H1 (cell line): ENCODE data around the gene PDCL3. TPM values are rescaled to one million over a fixed set of nuclear protein-coding genes. Genes with fewer than 3 reads are reported as not detected.

Source experiments
- CTCF ChIA-PET: fragments of 300-600 bp; sonication (Branson Sonifier 250); formaldehyde crosslinking; loops from one replicate; lab custom pipeline; 2021; ENCODE audit not compliant: partially characterized antibody; lab: Charles Lee
- POLR2A ChIA-PET: fragments of 300-600 bp; sonication (Branson Sonifier 250); formaldehyde crosslinking; loops from one replicate; lab custom pipeline; 2021; ENCODE audit warnings: inconsistent platforms; ENCODE audit not compliant: partially characterized antibody; lab: Charles Lee
- DNase-seq, 2 experiments: peaks; one replicate each; pipeline versions ENCODE4 v3.0.0 to v3.0.0-alpha.2; 2010 to 2022; ENCODE audit warnings: low spot score in 2 of 2, low read depth in 1 of 2, mixed read lengths in 1 of 2
- FAIRE-seq: peaks from 2 replicates; lab custom pipeline; 2011; peaks lifted over from hg19 to GRCh38; lab: Jason Lieb, UNC
- H2AFZ ChIP-seq: 2 replicates; pipeline ENCODE4 v1.8.1; 2012; ENCODE audit warnings: low read length, inconsistent platforms
- H2AK5ac ChIP-seq: 2 replicates; pipeline ENCODE4 v1.6.1; 2013; ENCODE audit warnings: low read depth, low read length
- H2BK120ac ChIP-seq: replicated peaks from 2 replicates; pipeline ENCODE3; 2013; ENCODE audit warnings: low read depth, low read length, inconsistent platforms
- H2BK12ac ChIP-seq: 2 replicates; pipeline ENCODE4 v1.6.1; 2013; ENCODE audit warnings: low read depth, low read length
- H2BK15ac ChIP-seq: 2 replicates; pipeline ENCODE4 v1.6.1; 2013; ENCODE audit warnings: low read length
- H2BK20ac ChIP-seq: 2 replicates; pipeline ENCODE4 v1.6.1; 2013; ENCODE audit warnings: low read length
- H2BK5ac ChIP-seq: 2 replicates; pipeline ENCODE4 v1.6.1; 2013; ENCODE audit warnings: low read depth, low read length
- H3K14ac ChIP-seq: 2 replicates; pipeline ENCODE4 v1.6.1; 2013; ENCODE audit warnings: inconsistent platforms; ENCODE audit not compliant: insufficient read length
- H3K18ac ChIP-seq: 2 replicates; pipeline ENCODE4 v1.6.1; 2013; ENCODE audit warnings: low read length; ENCODE audit errors: extremely low read depth
- H3K23ac ChIP-seq: 2 replicates; pipeline ENCODE4 v1.6.1; 2013; ENCODE audit warnings: inconsistent platforms; ENCODE audit not compliant: insufficient read length
- H3K23me2 ChIP-seq: 2 replicates; pipeline ENCODE4 v1.6.1; 2013; ENCODE audit warnings: low read depth, low read length
- H3K27ac ChIP-seq: 2 replicates; pipeline ENCODE4 v1.6.1; 2011; ENCODE audit warnings: low read depth, low read length, inconsistent platforms
- H3K27me3 ChIP-seq, 4 experiments: replicated peaks in 1 of 4; 1 replicate in 1 of 4; 2 replicates in 3 of 4; pipeline versions ENCODE4 v1.6.1 to v1.8.1; 2011 to 2013; ENCODE audit warnings: low read length in 3 of 4, mild to moderate bottlenecking in 3 of 4, inconsistent platforms in 2 of 4, mixed read lengths in 2 of 4, moderate library complexity in 1 of 4; ENCODE audit not compliant: control insufficient read depth in 3 of 4, insufficient read depth in 3 of 4; ENCODE audit errors: extremely low read depth in 1 of 4
- H3K36me3 ChIP-seq, 4 experiments: 2 replicates each; pipeline versions ENCODE4 v1.6.1 to v1.8.1; 2011 to 2013; ENCODE audit warnings: mild to moderate bottlenecking in 4 of 4, low read length in 3 of 4, moderate library complexity in 2 of 4, control low read depth in 1 of 4, inconsistent platforms in 1 of 4; ENCODE audit not compliant: insufficient read depth in 4 of 4, control insufficient read depth in 2 of 4
- H3K4ac ChIP-seq: replicated peaks from 2 replicates; pipeline ENCODE3; 2013; ENCODE audit warnings: low read length, low read depth, mixed read lengths, inconsistent platforms; ENCODE audit not compliant: insufficient read length
- H3K4me1 ChIP-seq, 4 experiments: replicated peaks in 1 of 4; 1 replicate in 1 of 4; 2 replicates in 3 of 4; pipeline versions ENCODE4 v1.6.1 to v1.8.1; 2011 to 2013; ENCODE audit warnings: low read length in 3 of 4, inconsistent platforms in 2 of 4, mixed read lengths in 1 of 4; ENCODE audit not compliant: insufficient read depth in 4 of 4, control insufficient read depth in 3 of 4
- H3K4me2 ChIP-seq, 2 experiments: 2 replicates each; pipeline versions ENCODE4 v1.6.1 to v1.8.1; 2011 to 2013; ENCODE audit warnings: low read depth in 2 of 2, low read length in 2 of 2, control low read depth in 1 of 2, inconsistent platforms in 1 of 2, mild to moderate bottlenecking in 1 of 2; ENCODE audit not compliant: insufficient read depth in 1 of 2
- H3K4me3 ChIP-seq, 4 experiments: fragments of 200-600, 300-600 bp in 1 of 4; sonication (generic), shearing (Covaris generic), sonication (Bioruptor Twin) in 1 of 4; 2 replicates each; pipeline versions ENCODE4 v1.5.1 to v1.8.1; 2011 to 2016; ENCODE audit warnings: low read length in 4 of 4, low read depth in 3 of 4, control low read depth in 2 of 4, inconsistent platforms in 2 of 4, mild to moderate bottlenecking in 2 of 4, mixed read lengths in 1 of 4, moderate library complexity in 1 of 4; ENCODE audit not compliant: insufficient read depth in 2 of 4; ENCODE audit errors: extremely low read depth in 1 of 4
- H3K56ac ChIP-seq: replicated peaks from 2 replicates; pipeline ENCODE3; 2013; ENCODE audit warnings: low read depth, mild to moderate bottlenecking, mixed read lengths, low read length, inconsistent platforms; ENCODE audit not compliant: insufficient read length
- H3K79me1 ChIP-seq: 2 replicates; pipeline ENCODE4 v1.6.1; 2013; ENCODE audit warnings: low read depth, low read length, control low read depth
- H3K79me2 ChIP-seq, 2 experiments: 2 replicates each; pipeline versions ENCODE4 v1.6.1 to v1.8.1; 2012 to 2013; ENCODE audit warnings: low read length in 2 of 2, mild to moderate bottlenecking in 2 of 2, inconsistent platforms in 1 of 2; ENCODE audit not compliant: insufficient read depth in 2 of 2, control insufficient read depth in 1 of 2
- H3K9ac ChIP-seq, 4 experiments: replicated peaks in 1 of 4; 1 replicate in 1 of 4; 2 replicates in 3 of 4; pipeline versions ENCODE4 v1.6.1 to v1.8.1; 2011 to 2013; ENCODE audit warnings: low read depth in 3 of 4, low read length in 3 of 4, control low read depth in 2 of 4, mild to moderate bottlenecking in 2 of 4, moderate library complexity in 2 of 4, inconsistent platforms in 1 of 4; ENCODE audit errors: extremely low read depth in 1 of 4
- H3K9me3 ChIP-seq, 2 experiments: 2 replicates each; pipeline versions ENCODE4 v1.6.1 to v1.8.1; 2012 to 2013; ENCODE audit warnings: mild to moderate bottlenecking in 2 of 2, moderate library complexity in 2 of 2, control low read depth in 1 of 2, inconsistent platforms in 1 of 2, low read depth in 1 of 2, low read length in 1 of 2, mixed read lengths in 1 of 2; ENCODE audit not compliant: insufficient read depth in 2 of 2
- H4K20me1 ChIP-seq, 2 experiments: replicated peaks in 1 of 2; 2 replicates each; pipeline versions ENCODE3 to v1.8.1; 2011 to 2013; ENCODE audit warnings: inconsistent platforms in 2 of 2, low read length in 2 of 2, mild to moderate bottlenecking in 1 of 2; ENCODE audit not compliant: insufficient read depth in 2 of 2, control insufficient read depth in 1 of 2
- H4K5ac ChIP-seq: 2 replicates; pipeline ENCODE4 v1.6.1; 2013; ENCODE audit warnings: low read length, low read depth, mixed read lengths, inconsistent platforms; ENCODE audit not compliant: insufficient read length
- H4K8ac ChIP-seq: 2 replicates; pipeline ENCODE4 v1.8.0; 2013; ENCODE audit warnings: mild to moderate bottlenecking, moderate library complexity, low read length, inconsistent platforms; ENCODE audit not compliant: insufficient read depth; ENCODE audit errors: extremely low read depth
- H4K91ac ChIP-seq: replicated peaks from 2 replicates; pipeline ENCODE3; 2013; ENCODE audit warnings: low read length, mixed read lengths, inconsistent platforms; ENCODE audit not compliant: insufficient read length
- CBX8 ChIP-seq: fragments of 300-800, 300-1000 bp; sonication (generic); IDR thresholded peaks from 2 replicates; pipeline ENCODE4 v1.7.1; 2016; ENCODE audit warnings: low read depth, low read length, borderline replicate concordance
- CTBP2 ChIP-seq: IDR thresholded peaks from 2 replicates; pipeline ENCODE4 v1.7.0; 2011; ENCODE audit warnings: borderline replicate concordance, mild to moderate bottlenecking, moderate library complexity, mixed read lengths, low read length; ENCODE audit not compliant: insufficient read depth, insufficient read length
- GABPA ChIP-seq: IDR thresholded peaks from 2 replicates; pipeline ENCODE4 v1.6.1; 2011; ENCODE audit warnings: mild to moderate bottlenecking, low read length, moderate library complexity, borderline replicate concordance; ENCODE audit not compliant: insufficient read depth
- JUND ChIP-seq: IDR thresholded peaks from 2 replicates; pipeline ENCODE4 v1.6.1; 2011; ENCODE audit warnings: mild to moderate bottlenecking, improper control_type of control experiment, low read length
- NRF1 ChIP-seq: IDR thresholded peaks from 2 replicates; pipeline ENCODE4 v1.6.1; 2011; ENCODE audit warnings: mild to moderate bottlenecking, low read depth, low read length, improper control_type of control experiment
- RAD21 ChIP-seq, 2 experiments: IDR thresholded peaks in 1 of 2; conservative IDR thresholded peaks in 1 of 2; 2 replicates each; pipeline ENCODE4 v1.6.1; 2011; ENCODE audit warnings: low read depth in 2 of 2, low read length in 2 of 2, improper control_type of control experiment in 1 of 2, inconsistent platforms in 1 of 2, mild to moderate bottlenecking in 1 of 2, moderate library complexity in 1 of 2
- RBBP5 ChIP-seq: IDR thresholded peaks from 2 replicates; pipeline ENCODE4 v1.7.1; 2012; ENCODE audit warnings: low read depth, mild to moderate bottlenecking, inconsistent platforms, low read length, moderate library complexity, borderline replicate concordance
- RFX5 ChIP-seq: IDR thresholded peaks from 2 replicates; pipeline ENCODE4 v1.6.1; 2011; ENCODE audit warnings: low read depth, low read length, improper control_type of control experiment, borderline replicate concordance
- SIX5 ChIP-seq: IDR thresholded peaks from 2 replicates; pipeline ENCODE4 v1.6.1; 2011; ENCODE audit warnings: mild to moderate bottlenecking, low read depth, low read length
- TAF1 ChIP-seq: IDR thresholded peaks from 2 replicates; pipeline ENCODE4 v1.6.1; 2011; ENCODE audit warnings: mild to moderate bottlenecking, low read depth, low read length
- TEAD4 ChIP-seq: IDR thresholded peaks from 2 replicates; pipeline ENCODE4 v1.6.1; 2012; ENCODE audit warnings: low read depth, low read length, inconsistent platforms, mixed read lengths
- WGBS, 2 experiments: shearing (Covaris generic) in 1 of 2; methylation state at CpG; one replicate each; pipeline versions ENCODE4 v1.1.6 to v1.1.7; 2013 to 2015; ENCODE audit warnings: low lambda C conversion rate in 2 of 2, mixed read lengths in 2 of 2, inconsistent platforms in 1 of 2, low coverage in 1 of 2, missing lambda C conversion rate in 1 of 2; ENCODE audit not compliant: insufficient replicate concordance in 2 of 2, insufficient coverage in 1 of 2, insufficient read length in 1 of 2; ENCODE audit errors: extremely low coverage in 1 of 2, missing lambda C conversion rate in 1 of 2; 5-methylcytosine and 5-hydroxymethylcytosine counted together
- polyA plus RNA-seq, 7 experiments: library from polyadenylated mRNA; depleted of rRNA in 3 of 7; stranded (reverse) in 5 of 7; unstranded in 2 of 7; fragments of >200 nt in 5 of 7; fragments of 200-250 nt in 2 of 7; gene quantifications; 1 replicate in 5 of 7; 2 replicates in 1 of 7; 4 replicates in 1 of 7; pipeline versions ENCODE4 v1.2.1 to v1.2.3, GENCODE V29; 2011 to 2013; ENCODE audit warnings: missing spikeins in 2 of 7, mixed read lengths in 2 of 7
- total RNA-seq: library from RNA; stranded (reverse); fragmentation: NEBNext Ultra II Directional; extraction: Animal tissue kit (Norgen Biotek cat#: 25700); gene quantifications from 2 replicates; pipeline ENCODE4 v1.2.1, GENCODE V29; 2021
- TF ChIP-seq, protein P1 (sequence below), 3 experiments: IDR thresholded peaks; 1 replicate in 2 of 3; 2 replicates in 1 of 3; pipeline versions ENCODE4 v1.5.1 to v1.6.1; 2011; ENCODE audit warnings: low read length in 3 of 3, mild to moderate bottlenecking in 3 of 3, inconsistent platforms in 2 of 3, low read depth in 1 of 3, moderate library complexity in 1 of 3; ENCODE audit not compliant: insufficient read depth in 1 of 3; ENCODE audit errors: control extremely low read depth in 1 of 3

PDCL3 gene
- total and polyA plus RNA-seq, 2 of the 8 experiments (the other 6 are each of a cell fraction or from before 2014, with no cell fraction given) = 19.8 to 29.4 TPM

DNA sequence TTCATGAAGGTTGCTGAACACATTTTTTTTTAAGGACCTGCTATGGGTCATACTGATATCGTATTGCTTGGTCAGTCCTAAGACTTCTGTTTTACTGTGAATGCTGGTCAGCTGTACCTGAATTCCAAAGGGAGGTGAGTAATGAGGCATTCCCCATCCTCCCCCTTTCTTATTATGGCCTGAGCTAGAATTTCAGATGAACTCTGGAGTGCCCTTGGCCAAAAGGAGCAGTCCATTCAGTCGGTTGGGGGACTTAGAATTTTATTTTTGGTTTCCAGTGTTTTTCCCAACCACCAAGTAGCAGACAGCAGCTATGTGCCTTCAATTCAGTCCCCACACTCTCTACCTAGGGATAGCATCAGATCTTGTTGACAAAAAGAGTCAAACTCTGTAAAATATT, 26.9 kb upstream of the PDCL3 start:
- Histone ChIP-seq H2AK5ac (no peak overlapping the region), H3K4ac (no peak overlapping the region), H3K79me1 (no peaks in the 10 kb centered on the region), H3K4me1 (no peaks in the 10 kb centered on the region), H2BK12ac (no peak overlapping the region), H4K5ac (no peak overlapping the region), H2BK120ac (no peak overlapping the region), H2BK20ac (no peak overlapping the region), H3K4me3 (no peak overlapping the region), H2BK15ac (no peak overlapping the region), H3K56ac (no peak overlapping the region), H3K79me2 (no peaks in the 10 kb centered on the region), H4K8ac (no peak overlapping the region), H3K4me2 (no peak overlapping the region), H3K23ac (no peak overlapping the region), H4K20me1 (no peaks in the 10 kb centered on the region), H4K91ac (no peak overlapping the region), H3K23me2 (no peaks in the 10 kb centered on the region), H3K18ac (no peak overlapping the region), H2AFZ (no peak overlapping the region), H3K14ac (no peak overlapping the region), H2BK5ac (no peak overlapping the region), H3K9me3 (no peaks in the 10 kb centered on the region), H3K9ac (no peak overlapping the region), H3K36me3 (no peaks in the 10 kb centered on the region), H3K27ac (no peak overlapping the region), H3K27me3 (no peaks in the 10 kb centered on the region)
- WGBS, 2 experiments = 78% methylated on average over 2 of the region's 2 CpGs; no CpG with 5 or more reads in 1 of the 2 experiments
- ChIA-PET CTCF (no interaction called here), POLR2A (no interaction called here)
- no peak for DNase-seq
- no peak for FAIRE-seq
- TF ChIP-seq RFX5 = no peak
- no peak for TF ChIP-seq TAF1
- TF ChIP-seq CTBP2 = no peak
- TF ChIP-seq RBBP5 = no peak
- no peak for TF ChIP-seq NRF1
- TF ChIP-seq CBX8 = no peak
- no peak for TF ChIP-seq GABPA
- TF ChIP-seq, protein P1, sequence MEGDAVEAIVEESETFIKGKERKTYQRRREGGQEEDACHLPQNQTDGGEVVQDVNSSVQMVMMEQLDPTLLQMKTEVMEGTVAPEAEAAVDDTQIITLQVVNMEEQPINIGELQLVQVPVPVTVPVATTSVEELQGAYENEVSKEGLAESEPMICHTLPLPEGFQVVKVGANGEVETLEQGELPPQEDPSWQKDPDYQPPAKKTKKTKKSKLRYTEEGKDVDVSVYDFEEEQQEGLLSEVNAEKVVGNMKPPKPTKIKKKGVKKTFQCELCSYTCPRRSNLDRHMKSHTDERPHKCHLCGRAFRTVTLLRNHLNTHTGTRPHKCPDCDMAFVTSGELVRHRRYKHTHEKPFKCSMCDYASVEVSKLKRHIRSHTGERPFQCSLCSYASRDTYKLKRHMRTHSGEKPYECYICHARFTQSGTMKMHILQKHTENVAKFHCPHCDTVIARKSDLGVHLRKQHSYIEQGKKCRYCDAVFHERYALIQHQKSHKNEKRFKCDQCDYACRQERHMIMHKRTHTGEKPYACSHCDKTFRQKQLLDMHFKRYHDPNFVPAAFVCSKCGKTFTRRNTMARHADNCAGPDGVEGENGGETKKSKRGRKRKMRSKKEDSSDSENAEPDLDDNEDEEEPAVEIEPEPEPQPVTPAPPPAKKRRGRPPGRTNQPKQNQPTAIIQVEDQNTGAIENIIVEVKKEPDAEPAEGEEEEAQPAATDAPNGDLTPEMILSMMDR (IDR thresholded peaks at IDR 0.05; ENCODE audit: control extremely low read depth in 1 of 3, insufficient read depth in 1 of 3, low read depth in 1 of 3, low read length in 3 of 3) = no peak
- TF ChIP-seq RAD21 (IDR thresholded peaks at IDR 0.05 in 1 of 2, conservative IDR thresholded peaks at IDR 0.05 in 1 of 2; ENCODE audit: low read depth in 2 of 2, low read length in 2 of 2) = no peak
- TF ChIP-seq JUND = no peak
- no peak for TF ChIP-seq SIX5
- no peak for TF ChIP-seq TEAD4
